MM.1S (cell line): ENCODE results near the gene CLEC9A.

Experiments used
- DNase-seq: peaks from one replicate; pipeline ENCODE4 v3.0.0-alpha.2; 2015
- H2AFZ ChIP-seq: fragments of 300-600 bp; sonication (generic); 2 replicates; pipeline ENCODE4 v1.6.0; 2016; ENCODE audit warnings: antibody characterized with exemption, low read length
- H3F3A ChIP-seq: fragments of 300-600 bp; sonication (generic); 2 replicates; pipeline ENCODE4 v1.6.1; 2016; ENCODE audit warnings: mild to moderate bottlenecking, antibody characterized with exemption, low read length, moderate library complexity, mixed read lengths; ENCODE audit not compliant: insufficient read depth
- H3K27ac ChIP-seq: fragments of 300-600 bp; sonication (generic); 2 replicates; pipeline ENCODE4 v1.5.1; 2016; ENCODE audit warnings: mild to moderate bottlenecking, low read length
- H3K27me3 ChIP-seq: fragments of 300-600 bp; sonication (generic); replicated peaks from 2 replicates; pipeline ENCODE4 v1.6.0; 2016; ENCODE audit warnings: low read length; ENCODE audit not compliant: insufficient read depth
- H3K36me3 ChIP-seq: fragments of 300-600 bp; sonication (generic); replicated peaks from 2 replicates; pipeline ENCODE4 v1.6.1; 2016; ENCODE audit warnings: mild to moderate bottlenecking, low read length, mixed read lengths; ENCODE audit not compliant: insufficient read depth
- H3K4me1 ChIP-seq: fragments of 300-600 bp; sonication (generic); 2 replicates; pipeline ENCODE4 v1.6.1; 2016; ENCODE audit warnings: low read length, mixed read lengths
- H3K4me2 ChIP-seq: fragments of 300-600 bp; sonication (generic); 2 replicates; pipeline ENCODE4 v1.6.0; 2016; ENCODE audit warnings: low read depth, low read length
- H3K4me3 ChIP-seq: fragments of 300-600 bp; sonication (generic); 2 replicates; pipeline ENCODE4 v1.5.1; 2016; ENCODE audit warnings: low read length, mixed read lengths
- H3K79me2 ChIP-seq: fragments of 300-600 bp; sonication (generic); 2 replicates; pipeline ENCODE4 v1.6.1; 2016; ENCODE audit warnings: mixed run types, low read length, mixed read lengths
- H3K9ac ChIP-seq: fragments of 300-600 bp; sonication (generic); 2 replicates; pipeline ENCODE4 v1.6.1; 2016; ENCODE audit warnings: low read length, mixed read lengths
- H3K9me2 ChIP-seq: fragments of 300-600 bp; sonication (generic); replicated peaks from 2 replicates; pipeline ENCODE4 v1.6.1; 2016; ENCODE audit warnings: mild to moderate bottlenecking, low read length, mixed read lengths; ENCODE audit not compliant: insufficient read depth
- H3K9me3 ChIP-seq: fragments of 300-600 bp; sonication (generic); replicated peaks from 2 replicates; pipeline ENCODE4 v1.6.1; 2016; ENCODE audit warnings: mild to moderate bottlenecking, low read length, mixed read lengths; ENCODE audit not compliant: insufficient read depth
- H4K20me1 ChIP-seq: fragments of 300-600 bp; sonication (generic); 2 replicates; pipeline ENCODE4 v1.6.1; 2016; ENCODE audit warnings: mild to moderate bottlenecking, low read length, moderate library complexity, mixed read lengths; ENCODE audit not compliant: insufficient read depth
- EZH2 ChIP-seq: fragments of 300-600 bp; sonication (generic); optimal IDR thresholded peaks from 2 replicates; pipeline ENCODE3; 2017; ENCODE audit warnings: low read depth, mild to moderate bottlenecking, antibody characterized with exemption, low read length, mixed read lengths
- EZH2phosphoT487 ChIP-seq: fragments of 300-600 bp; sonication (generic); IDR thresholded peaks from 2 replicates; pipeline ENCODE4 v1.6.1; 2018; ENCODE audit warnings: antibody characterized with exemption, low read length
- TF ChIP-seq, protein P1 (sequence below): fragments of 300-600 bp; sonication (generic); IDR thresholded peaks from 2 replicates; pipeline ENCODE4 v1.5.1; 2016; ENCODE audit warnings: antibody characterized with exemption, low read length, mixed read lengths

The CLEC9A gene

DNA sequence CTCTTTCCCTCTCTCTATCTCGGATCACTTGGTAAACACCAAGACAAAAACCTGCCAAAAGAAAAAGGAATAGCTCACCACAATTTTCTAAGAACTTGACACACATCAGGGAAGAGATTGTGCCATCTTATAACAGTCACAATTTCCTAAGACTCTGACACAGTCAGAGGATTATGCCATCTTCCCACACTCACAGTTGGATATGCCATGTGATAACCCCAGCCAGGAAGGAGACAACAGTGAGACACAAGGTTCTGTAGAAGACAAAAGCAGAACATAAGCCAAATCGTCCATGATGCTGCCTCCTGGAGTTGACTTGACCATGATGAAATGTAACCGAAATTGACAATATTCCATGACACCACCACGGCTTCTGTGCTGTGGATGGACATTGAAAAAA, 2.8 kb upstream of the CLEC9A start:
- no peaks in the 10 kb centered on the region for H3K9me3 ChIP-seq
- TF ChIP-seq EZH2phosphoT487 (no peak), EZH2 (no peak)
- TF ChIP-seq, protein P1, sequence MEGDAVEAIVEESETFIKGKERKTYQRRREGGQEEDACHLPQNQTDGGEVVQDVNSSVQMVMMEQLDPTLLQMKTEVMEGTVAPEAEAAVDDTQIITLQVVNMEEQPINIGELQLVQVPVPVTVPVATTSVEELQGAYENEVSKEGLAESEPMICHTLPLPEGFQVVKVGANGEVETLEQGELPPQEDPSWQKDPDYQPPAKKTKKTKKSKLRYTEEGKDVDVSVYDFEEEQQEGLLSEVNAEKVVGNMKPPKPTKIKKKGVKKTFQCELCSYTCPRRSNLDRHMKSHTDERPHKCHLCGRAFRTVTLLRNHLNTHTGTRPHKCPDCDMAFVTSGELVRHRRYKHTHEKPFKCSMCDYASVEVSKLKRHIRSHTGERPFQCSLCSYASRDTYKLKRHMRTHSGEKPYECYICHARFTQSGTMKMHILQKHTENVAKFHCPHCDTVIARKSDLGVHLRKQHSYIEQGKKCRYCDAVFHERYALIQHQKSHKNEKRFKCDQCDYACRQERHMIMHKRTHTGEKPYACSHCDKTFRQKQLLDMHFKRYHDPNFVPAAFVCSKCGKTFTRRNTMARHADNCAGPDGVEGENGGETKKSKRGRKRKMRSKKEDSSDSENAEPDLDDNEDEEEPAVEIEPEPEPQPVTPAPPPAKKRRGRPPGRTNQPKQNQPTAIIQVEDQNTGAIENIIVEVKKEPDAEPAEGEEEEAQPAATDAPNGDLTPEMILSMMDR = no peak
- no peak for DNase-seq
- no peaks in the 10 kb centered on the region for H3K36me3 ChIP-seq
- no peaks in the 10 kb centered on the region for H3K27me3 ChIP-seq
- no peaks in the 10 kb centered on the region for H3K4me1 ChIP-seq
- no peaks in the 10 kb centered on the region for H3K79me2 ChIP-seq
- no peaks in the 10 kb centered on the region for H4K20me1 ChIP-seq
- no peak overlapping the region for H3K27ac ChIP-seq
- no peaks in the 10 kb centered on the region for H3K9me2 ChIP-seq
- no peak overlapping the region for H3K4me2 ChIP-seq
- no peaks in the 10 kb centered on the region for H3F3A ChIP-seq
- H3K4me3 ChIP-seq = no peak overlapping the region
- H2AFZ ChIP-seq = no peak overlapping the region
- no peak overlapping the region for H3K9ac ChIP-seq

DNA sequence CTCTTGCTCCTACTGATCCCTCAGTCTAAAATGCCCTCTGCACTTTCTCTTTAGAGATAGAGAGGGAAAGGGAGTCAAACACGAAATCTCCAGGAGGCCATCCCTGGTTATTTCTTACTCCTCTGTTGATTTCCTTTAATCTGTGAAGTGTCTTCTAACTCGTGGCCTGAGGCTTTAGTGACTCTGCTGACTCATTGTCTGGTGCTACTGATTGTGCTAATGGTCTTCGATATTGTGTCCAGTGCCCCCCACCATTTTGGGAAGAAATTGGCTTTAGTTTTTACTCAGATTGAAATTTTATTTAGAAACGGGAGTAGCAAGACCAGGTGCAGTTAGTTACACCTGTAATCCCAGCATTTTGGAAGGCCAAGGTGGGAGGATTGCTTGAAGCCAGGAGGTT, 839 bp downstream of the CLEC9A start:
- no peak overlapping the region for H3K9ac ChIP-seq

DNA sequence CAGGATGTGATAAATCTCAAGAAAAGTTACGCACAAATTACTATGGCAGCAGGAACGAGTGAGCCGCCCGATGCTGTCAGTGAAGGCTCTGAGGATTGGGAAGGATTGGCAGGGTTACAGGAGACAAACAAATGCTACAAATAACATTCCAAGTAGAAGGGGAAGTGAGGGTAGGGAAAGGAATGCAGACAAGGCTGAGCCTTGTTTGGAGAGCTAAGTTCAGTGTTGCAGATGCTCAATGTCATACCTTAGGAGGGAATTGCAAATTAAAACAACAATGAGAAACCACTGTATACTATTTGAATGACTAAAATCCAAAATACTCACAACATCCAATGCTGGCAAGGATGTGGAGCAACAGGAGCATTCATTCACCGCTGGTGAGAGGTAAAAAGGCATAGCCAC, 1.3 kb downstream of the CLEC9A start:
- Histone ChIP-seq H3K79me2 (no peaks in the 10 kb centered on the region), H3K36me3 (no peaks in the 10 kb centered on the region), H3K4me2 (no peak overlapping the region), H3K9ac (no peak overlapping the region), H3K4me3 (no peak overlapping the region), H3K4me1 (peaks cover 11% of the 10 kb centered on the region), H2AFZ (no peak overlapping the region), H3K9me3 (no peaks in the 10 kb centered on the region), H3F3A (no peaks in the 10 kb centered on the region), H3K9me2 (no peaks in the 10 kb centered on the region), H3K27ac (no peak overlapping the region), H3K27me3 (no peaks in the 10 kb centered on the region), H4K20me1 (no peaks in the 10 kb centered on the region)
- DNase-seq = no peak
- no peak for TF ChIP-seq EZH2
- TF ChIP-seq, protein P1 = no peak
- no peak for TF ChIP-seq EZH2phosphoT487

More for the DNA sequence above, 839 bp downstream of the CLEC9A start:
- Histone ChIP-seq H3K4me2 (no peak overlapping the region), H3K9me2 (no peaks in the 10 kb centered on the region), H3K36me3 (no peaks in the 10 kb centered on the region), H3K4me1 (peaks cover 11% of the 10 kb centered on the region), H3K27me3 (no peaks in the 10 kb centered on the region), H3K27ac (no peak overlapping the region), H2AFZ (no peak overlapping the region), H3K9me3 (no peaks in the 10 kb centered on the region), H4K20me1 (no peaks in the 10 kb centered on the region), H3K4me3 (no peak overlapping the region), H3K79me2 (no peaks in the 10 kb centered on the region), H3F3A (no peaks in the 10 kb centered on the region)
- TF ChIP-seq EZH2 (no peak), EZH2phosphoT487 (no peak)
- TF ChIP-seq, protein P1 = no peak
- no peak for DNase-seq
